Measurements from ENCODE around the gene PTPRN2.

DNA sequence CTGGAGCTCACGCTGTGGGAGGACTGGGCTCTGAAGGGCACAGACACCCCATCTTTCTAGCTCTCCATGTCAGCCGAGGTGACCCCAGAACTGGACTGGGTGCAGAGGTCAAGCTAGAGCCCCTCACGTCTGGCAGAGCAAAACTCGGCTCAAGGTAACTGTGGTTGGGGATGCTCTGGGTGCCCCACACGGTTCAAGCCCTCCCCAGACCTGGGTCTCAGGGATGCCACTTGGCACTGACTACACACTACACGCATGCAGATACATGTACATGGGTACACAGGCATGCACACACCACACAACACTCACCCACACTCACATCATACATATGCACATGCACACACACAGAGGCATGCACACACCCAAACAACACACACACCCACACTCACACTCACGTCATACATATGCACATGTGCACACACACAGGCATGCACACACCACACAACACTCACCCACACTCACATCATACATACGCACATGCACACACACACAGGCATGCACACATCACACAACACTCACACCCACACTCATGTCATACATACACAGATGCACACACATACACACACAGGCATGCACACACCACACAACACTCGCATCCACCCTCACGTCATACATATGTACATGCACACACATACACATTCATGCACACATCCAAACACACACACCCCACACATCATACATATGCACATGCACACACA lies 1031.5 kb downstream of the PTPRN2 start:
- TF ChIP-seq POLR2A (IDR thresholded peaks at IDR 0.05; ENCODE audit: low read depth, low read length) (no peak), FOS (IDR thresholded peaks at IDR 0.05; ENCODE audit: borderline replicate concordance, insufficient read depth, low read length) (no peak), EZH2 (IDR thresholded peaks at IDR 0.05; ENCODE audit: borderline replicate concordance, low read depth, low read length, severe bottlenecking) (no peak), MYC (IDR thresholded peaks at IDR 0.05; ENCODE audit: low read depth, low read length) (no peak), POLR2AphosphoS5 (IDR thresholded peaks at IDR 0.05; ENCODE audit: insufficient read depth, low read depth, low read length) (no peak), GATA2 (IDR thresholded peaks at IDR 0.05; ENCODE audit: insufficient read depth, insufficient read length, low read depth, low read length) (no peak)
- TF ChIP-seq, protein P1, sequence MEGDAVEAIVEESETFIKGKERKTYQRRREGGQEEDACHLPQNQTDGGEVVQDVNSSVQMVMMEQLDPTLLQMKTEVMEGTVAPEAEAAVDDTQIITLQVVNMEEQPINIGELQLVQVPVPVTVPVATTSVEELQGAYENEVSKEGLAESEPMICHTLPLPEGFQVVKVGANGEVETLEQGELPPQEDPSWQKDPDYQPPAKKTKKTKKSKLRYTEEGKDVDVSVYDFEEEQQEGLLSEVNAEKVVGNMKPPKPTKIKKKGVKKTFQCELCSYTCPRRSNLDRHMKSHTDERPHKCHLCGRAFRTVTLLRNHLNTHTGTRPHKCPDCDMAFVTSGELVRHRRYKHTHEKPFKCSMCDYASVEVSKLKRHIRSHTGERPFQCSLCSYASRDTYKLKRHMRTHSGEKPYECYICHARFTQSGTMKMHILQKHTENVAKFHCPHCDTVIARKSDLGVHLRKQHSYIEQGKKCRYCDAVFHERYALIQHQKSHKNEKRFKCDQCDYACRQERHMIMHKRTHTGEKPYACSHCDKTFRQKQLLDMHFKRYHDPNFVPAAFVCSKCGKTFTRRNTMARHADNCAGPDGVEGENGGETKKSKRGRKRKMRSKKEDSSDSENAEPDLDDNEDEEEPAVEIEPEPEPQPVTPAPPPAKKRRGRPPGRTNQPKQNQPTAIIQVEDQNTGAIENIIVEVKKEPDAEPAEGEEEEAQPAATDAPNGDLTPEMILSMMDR (IDR thresholded peaks at IDR 0.05; ENCODE audit: extremely low read depth in 1 of 2, insufficient read depth in 1 of 2, low read depth in 1 of 2, low read length in 2 of 2) = no peak

Measured in endothelial cell of umbilical vein (primary cell).